Parathyroid adenoma (tissue), 2 donors: ENCODE data around the gene GPRIN3.

Source experiments
- H2AFZ ChIP-seq: fragments of 300-600 bp; sonication (generic); one replicate; pipeline ENCODE4 v1.7.0; 2017; ENCODE audit warnings: antibody characterized with exemption, mild to moderate bottlenecking
- H3K27ac ChIP-seq: fragments of 300-600 bp; sonication (generic); one replicate; pipeline ENCODE4 v1.7.0; 2017
- H3K27me3 ChIP-seq: fragments of 300-600 bp; sonication (generic); one replicate; pipeline ENCODE4 v1.7.0; 2017; ENCODE audit warnings: low read length; ENCODE audit not compliant: control insufficient read depth, insufficient read depth
- H3K36me3 ChIP-seq: fragments of 300-600 bp; sonication (generic); one replicate; pipeline ENCODE4 v1.7.0; 2017; ENCODE audit warnings: low read length; ENCODE audit not compliant: control insufficient read depth, insufficient read depth
- H3K4me1 ChIP-seq: fragments of 300-600 bp; sonication (generic); one replicate; pipeline ENCODE4 v1.7.0; 2017; ENCODE audit warnings: control low read depth
- H3K4me2 ChIP-seq: fragments of 300-600 bp; sonication (generic); one replicate; pipeline ENCODE4 v1.7.0; 2017; ENCODE audit warnings: low read length
- H3K4me3 ChIP-seq: fragments of 300-600 bp; sonication (generic); one replicate; pipeline ENCODE4 v1.7.0; 2017; ENCODE audit warnings: low read depth, low read length
- H3K79me2 ChIP-seq: fragments of 300-600 bp; sonication (generic); one replicate; pipeline ENCODE4 v1.7.0; 2017; ENCODE audit warnings: control low read depth
- H3K9ac ChIP-seq: fragments of 300-600 bp; sonication (generic); one replicate; pipeline ENCODE4 v1.7.0; 2017; ENCODE audit warnings: mild to moderate bottlenecking
- H3K9me3 ChIP-seq: fragments of 300-600 bp; sonication (generic); one replicate; pipeline ENCODE4 v1.7.0; 2017; ENCODE audit warnings: low read length; ENCODE audit not compliant: control insufficient read depth
- CTCF ChIP-seq: fragments of 300-600 bp; sonication (generic); IDR thresholded peaks from one replicate; pipeline ENCODE4 v1.7.0; 2017; ENCODE audit warnings: antibody characterized with exemption, mild to moderate bottlenecking
- donor health status: primary hyperparathyroidism.

The GPRIN3 gene

GRCh38 chr4:89253935-89254334, 53.7 kb downstream of the GPRIN3 start:
- Histone ChIP-seq H3K4me1 (no peaks in the 10 kb centered on the region), H3K9ac (no peak overlapping the region), H3K27me3 (no peaks in the 10 kb centered on the region), H3K4me2 (no peak overlapping the region), H3K4me3 (no peak overlapping the region), H3K9me3 (no peaks in the 10 kb centered on the region), H2AFZ (no peak overlapping the region), H3K27ac (no peak overlapping the region), H3K36me3 (no peaks in the 10 kb centered on the region), H3K79me2 (no peaks in the 10 kb centered on the region)
- TF ChIP-seq CTCF: no peak

GRCh38 chr4:89253311-89253710, 54.3 kb downstream of the GPRIN3 start:
- no peak overlapping the region for H3K4me2 ChIP-seq
- no peaks in the 10 kb centered on the region for H3K27me3 ChIP-seq
- H3K27ac ChIP-seq: no peak overlapping the region
- H3K4me3 ChIP-seq: no peak overlapping the region
- H3K36me3 ChIP-seq: no peaks in the 10 kb centered on the region
- H3K9me3 ChIP-seq: no peaks in the 10 kb centered on the region
- no peaks in the 10 kb centered on the region for H3K79me2 ChIP-seq
- no peaks in the 10 kb centered on the region for H3K4me1 ChIP-seq
- no peak overlapping the region for H3K9ac ChIP-seq
- no peak overlapping the region for H2AFZ ChIP-seq
- TF ChIP-seq CTCF: no peak

- TF ChIP-seq CTCF: no peak
- Histone ChIP-seq H3K4me1 (peaks cover 3% of the 10 kb centered on the region), H3K4me2 (no peak overlapping the region), H3K79me2 (no peaks in the 10 kb centered on the region), H3K9ac (no peak overlapping the region), H3K4me3 (no peak overlapping the region), H3K36me3 (no peaks in the 10 kb centered on the region), H2AFZ (no peak overlapping the region), H3K27ac (no peak overlapping the region), H3K27me3 (no peaks in the 10 kb centered on the region), H3K9me3 (no peaks in the 10 kb centered on the region)
Observed at GRCh38 chr4:89251396-89251795, 56.2 kb downstream of the GPRIN3 start.

- no peak for TF ChIP-seq CTCF
- H2AFZ ChIP-seq: peak overlapping the region; percentile 65
- no peaks in the 10 kb centered on the region for H3K9me3 ChIP-seq
- H3K79me2 ChIP-seq: no peaks in the 10 kb centered on the region
- H3K27me3 ChIP-seq: no peaks in the 10 kb centered on the region
- H3K9ac ChIP-seq: no peak overlapping the region
- H3K4me2 ChIP-seq: peak overlapping the region; percentile 87
- H3K36me3 ChIP-seq: no peaks in the 10 kb centered on the region
- no peak overlapping the region for H3K4me3 ChIP-seq
- peaks cover 3% of the 10 kb centered on the region for H3K4me1 ChIP-seq
- H3K27ac ChIP-seq: no peak overlapping the region
Observed at GRCh38 chr4:89249716-89250361, 57.8 kb downstream of the GPRIN3 start.

- H3K4me2 ChIP-seq: peak overlapping the region; percentile 87
- peak overlapping the region; percentile 65 for H2AFZ ChIP-seq
- no peaks in the 10 kb centered on the region for H3K9me3 ChIP-seq
- peak overlapping the region; percentile 54 for H3K4me3 ChIP-seq
- no peak overlapping the region for H3K9ac ChIP-seq
- no peaks in the 10 kb centered on the region for H3K27me3 ChIP-seq
- peak overlapping the region; percentile 36 for H3K27ac ChIP-seq
- peaks cover 3% of the 10 kb centered on the region for H3K4me1 ChIP-seq
- no peaks in the 10 kb centered on the region for H3K36me3 ChIP-seq
- no peaks in the 10 kb centered on the region for H3K79me2 ChIP-seq
- TF ChIP-seq CTCF: no peak
Observed at GRCh38 chr4:89249313-89249712, 58.3 kb downstream of the GPRIN3 start.
